H4 (cell line): ENCODE measurements around the gene MARVELD2. TPM values are rescaled to one million over a fixed set of nuclear protein-coding genes. Genes with fewer than 3 reads are reported as not detected.

Experiments
- DNase-seq: peaks from one replicate; pipeline ENCODE4 v3.0.0-alpha.2; 2015; ENCODE audit warnings: low spot score
- total RNA-seq: library from RNA; depleted of rRNA; stranded (reverse); fragments of >200 nt; shearing (Covaris generic); gene quantifications from 2 replicates; pipeline ENCODE4 v1.2.3, GENCODE V29; 2014; rRNA removed

Gene MARVELD2
- total RNA-seq, 1 experiment from 2014 or later: 0.12 TPM

GRCh38 chr5:69493396-69494133, 78.6 kb downstream of the MARVELD2 start:
- no peak for DNase-seq

Other genes starting within 250 kb of the MARVELD2 start
- 513 and 514 TPM in 2 replicates for gene CCNB1, start 248.0 kb upstream of the MARVELD2 start, total RNA-seq
- gene CENPH, start 225.5 kb upstream of the MARVELD2 start, total RNA-seq: 41.7 and 45.8 TPM in 2 replicates
- gene CDK7, start 180.2 kb upstream of the MARVELD2 start, total RNA-seq: 48.7 and 63.9 TPM in 2 replicates
- gene CCDC125, start 82.3 kb upstream of the MARVELD2 start, total RNA-seq: 0.64 and 4.0 TPM in 2 replicates
- gene AK6, start 45.6 kb upstream of the MARVELD2 start, total RNA-seq: 27.3 and 37.3 TPM in 2 replicates
- 149 and 164 TPM in 2 replicates for gene TAF9, start 45.6 kb upstream of the MARVELD2 start, total RNA-seq
- gene RAD17, start 45.3 kb upstream of the MARVELD2 start, total RNA-seq: 14.8 and 17.6 TPM in 2 replicates
- gene OCLN, start 77.7 kb downstream of the MARVELD2 start, total RNA-seq: 2.9 and 5.2 TPM in 2 replicates
- 26.5 and 37.3 TPM in 2 replicates for gene GTF2H2C, start 145.1 kb downstream of the MARVELD2 start, total RNA-seq